Neutrophil (primary cell): ENCODE measurements around the gene SMTNL2.
"Not testable (repeated sequence)": the region's sequence is repeated elsewhere in the genome, so short reads cannot be mapped to it uniquely, and the experiment has no call there.

ENCODE experiments used
- H3K27ac ChIP-seq: fragments of 200-600 bp; sonication (generic); 2 replicates; pipeline ENCODE4 v1.5.1; 2016; ENCODE audit warnings: mild to moderate bottlenecking, moderate library complexity
- H3K27me3 ChIP-seq: fragments of 200-600 bp; sonication (generic); 2 replicates; pipeline ENCODE4 v1.6.0; 2016; ENCODE audit warnings: mild to moderate bottlenecking
- H3K36me3 ChIP-seq: fragments of 200-600 bp; sonication (generic); 2 replicates; pipeline ENCODE4 v1.5.1; 2017
- H3K4me1 ChIP-seq, 2 experiments: fragments of 200-600 bp in 1 of 2; sonication (generic) in 1 of 2; 1 replicate in 1 of 2; 2 replicates in 1 of 2; pipeline versions ENCODE4 v1.5.1 to v1.6.1; 2013 to 2016; ENCODE audit warnings: low read depth in 1 of 2, low read length in 1 of 2, mild to moderate bottlenecking in 1 of 2, moderate library complexity in 1 of 2; ENCODE audit not compliant: control insufficient read depth in 1 of 2, insufficient read depth in 1 of 2
- H3K4me3 ChIP-seq, 2 experiments: fragments of 200-600 bp in 1 of 2; sonication (generic) in 1 of 2; 1 replicate in 1 of 2; 2 replicates in 1 of 2; pipeline ENCODE4 v1.5.1; 2013 to 2016; ENCODE audit warnings: low read depth in 1 of 2, low read length in 1 of 2, mild to moderate bottlenecking in 1 of 2, moderate library complexity in 1 of 2
- H3K9me3 ChIP-seq: fragments of 200-600 bp; sonication (generic); 2 replicates; pipeline ENCODE4 v1.5.1; 2016
- CTCF ChIP-seq: fragments of 200-600 bp; sonication (generic); IDR thresholded peaks from 2 replicates; pipeline ENCODE4 v1.5.1; 2016; ENCODE audit warnings: antibody characterized with exemption

The SMTNL2 gene

GRCh38 chr17:4623249-4623648, 38.9 kb downstream of the SMTNL2 start:
- H3K9me3 ChIP-seq = no peaks in the 10 kb centered on the region

GRCh38 chr17:4624451-4624911, 40.2 kb downstream of the SMTNL2 start:
- not testable (repeated sequence) for H3K36me3 ChIP-seq, H3K4me1 ChIP-seq, H3K9me3 ChIP-seq, H3K4me3 ChIP-seq, H3K27ac ChIP-seq
- H3K27me3 ChIP-seq = peaks cover 38% of the 10 kb centered on the region

More at GRCh38 chr17:4623249-4623648, 38.9 kb downstream of the SMTNL2 start:
- H3K36me3 ChIP-seq = no peaks in the 10 kb centered on the region
- no peak for TF ChIP-seq CTCF
- H3K4me1 ChIP-seq = no peaks in the 10 kb centered on the region
- H3K4me3 ChIP-seq = no peak overlapping the region
- H3K27me3 ChIP-seq = peaks cover 37% of the 10 kb centered on the region
- no peak overlapping the region for H3K27ac ChIP-seq

- peaks cover 38% of the 10 kb centered on the region for H3K27me3 ChIP-seq
- H3K4me1 ChIP-seq = no peaks in the 10 kb centered on the region
- H3K36me3 ChIP-seq = no peaks in the 10 kb centered on the region
- no peak for TF ChIP-seq CTCF
- no peaks in the 10 kb centered on the region for H3K9me3 ChIP-seq
- H3K4me3 ChIP-seq = no peak overlapping the region
- H3K27ac ChIP-seq = no peak overlapping the region
These were observed 40.9 kb downstream of the SMTNL2 start for GRCh38 chr17:4625181-4625617.

- H3K4me3 ChIP-seq = no peak overlapping the region
- H3K27ac ChIP-seq = no peak overlapping the region
- no peaks in the 10 kb centered on the region for H3K9me3 ChIP-seq
- no peaks in the 10 kb centered on the region for H3K36me3 ChIP-seq
- peaks cover 38% of the 10 kb centered on the region for H3K27me3 ChIP-seq
- TF ChIP-seq CTCF = no peak
- H3K4me1 ChIP-seq = no peaks in the 10 kb centered on the region
These were observed 42.5 kb downstream of the SMTNL2 start for GRCh38 chr17:4626734-4627256.

- Histone ChIP-seq H3K27ac (no peak overlapping the region), H3K4me1 (peaks cover 10% of the 10 kb centered on the region in 2 experiments), H3K4me3 (no peak overlapping the region), H3K36me3 (no peaks in the 10 kb centered on the region), H3K9me3 (no peaks in the 10 kb centered on the region), H3K27me3 (peaks cover 50% of the 10 kb centered on the region)
- TF ChIP-seq CTCF = no peak
These were observed 47.1 kb downstream of the SMTNL2 start for GRCh38 chr17:4631431-4631830.

- Histone ChIP-seq H3K4me1 (peaks cover 10% of the 10 kb centered on the region in 2 experiments), H3K36me3 (no peaks in the 10 kb centered on the region), H3K9me3 (no peaks in the 10 kb centered on the region), H3K4me3 (no peak overlapping the region), H3K27ac (no peak overlapping the region), H3K27me3 (peaks cover 50% of the 10 kb centered on the region)
- no peak for TF ChIP-seq CTCF
These were observed 47.7 kb downstream of the SMTNL2 start for GRCh38 chr17:4631836-4632580.
